GM12864 (cell line): ENCODE measurements around the gene DCP2.

Experiments used
- DNase-seq: peaks from one replicate; pipeline ENCODE4 v3.0.0-alpha.2; 2011; ENCODE audit warnings: low read depth
- H3K4me3 ChIP-seq: 2 replicates; pipeline ENCODE4 v1.5.1; 2011; ENCODE audit warnings: mild to moderate bottlenecking, low read depth, low read length, control low read depth
- TF ChIP-seq, protein P1 (sequence below): IDR thresholded peaks from 2 replicates; pipeline ENCODE4 v1.5.1; 2011; ENCODE audit warnings: low read depth, mild to moderate bottlenecking, moderate library complexity, low read length, control low read depth, inconsistent platforms; ENCODE audit errors: missing control alignments

The DCP2 gene

DNA sequence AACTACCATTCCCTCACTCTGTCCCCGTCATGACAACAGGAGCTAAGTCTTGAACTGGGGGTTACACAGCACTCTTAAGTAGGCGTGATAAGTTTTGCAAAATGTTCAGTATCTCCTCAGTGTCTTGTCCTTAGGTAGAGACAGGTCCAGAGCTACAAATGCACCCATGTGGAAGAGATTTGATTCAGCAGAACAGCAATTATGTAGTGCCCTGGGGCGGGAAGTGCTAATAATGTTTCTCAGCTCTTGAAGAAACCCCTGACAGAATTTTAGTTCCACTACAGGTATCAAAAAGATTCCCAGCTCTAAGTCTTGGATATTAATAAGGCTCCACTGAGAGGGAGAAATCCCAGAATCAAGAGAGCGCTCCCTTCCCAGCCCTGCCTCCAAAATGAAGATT lies 49.6 kb downstream of the DCP2 start:
- TF ChIP-seq, protein P1, sequence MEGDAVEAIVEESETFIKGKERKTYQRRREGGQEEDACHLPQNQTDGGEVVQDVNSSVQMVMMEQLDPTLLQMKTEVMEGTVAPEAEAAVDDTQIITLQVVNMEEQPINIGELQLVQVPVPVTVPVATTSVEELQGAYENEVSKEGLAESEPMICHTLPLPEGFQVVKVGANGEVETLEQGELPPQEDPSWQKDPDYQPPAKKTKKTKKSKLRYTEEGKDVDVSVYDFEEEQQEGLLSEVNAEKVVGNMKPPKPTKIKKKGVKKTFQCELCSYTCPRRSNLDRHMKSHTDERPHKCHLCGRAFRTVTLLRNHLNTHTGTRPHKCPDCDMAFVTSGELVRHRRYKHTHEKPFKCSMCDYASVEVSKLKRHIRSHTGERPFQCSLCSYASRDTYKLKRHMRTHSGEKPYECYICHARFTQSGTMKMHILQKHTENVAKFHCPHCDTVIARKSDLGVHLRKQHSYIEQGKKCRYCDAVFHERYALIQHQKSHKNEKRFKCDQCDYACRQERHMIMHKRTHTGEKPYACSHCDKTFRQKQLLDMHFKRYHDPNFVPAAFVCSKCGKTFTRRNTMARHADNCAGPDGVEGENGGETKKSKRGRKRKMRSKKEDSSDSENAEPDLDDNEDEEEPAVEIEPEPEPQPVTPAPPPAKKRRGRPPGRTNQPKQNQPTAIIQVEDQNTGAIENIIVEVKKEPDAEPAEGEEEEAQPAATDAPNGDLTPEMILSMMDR = no peak
- no peak for DNase-seq
- no peak overlapping the region for H3K4me3 ChIP-seq

DNA sequence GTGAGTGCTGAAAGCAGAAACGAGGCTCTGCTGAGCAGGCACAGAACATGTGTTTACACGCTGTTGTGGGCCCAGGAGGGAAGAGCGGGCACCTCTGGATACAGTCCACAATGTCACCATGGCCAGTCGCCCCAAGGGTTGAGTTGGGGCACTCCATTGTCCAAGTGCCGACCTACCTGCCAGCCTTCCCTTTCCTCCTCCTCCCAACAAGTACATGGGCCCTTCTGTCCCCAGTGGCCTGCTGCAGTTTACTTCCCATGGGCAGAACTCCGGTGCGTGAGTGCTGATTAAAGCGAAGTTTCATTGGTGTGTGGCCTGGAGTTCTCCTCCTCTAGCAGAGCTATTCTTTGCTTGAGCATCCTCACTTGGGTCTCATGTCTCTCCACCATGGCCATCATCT lies 50.4 kb downstream of the DCP2 start:
- H3K4me3 ChIP-seq = no peak overlapping the region

DNA sequence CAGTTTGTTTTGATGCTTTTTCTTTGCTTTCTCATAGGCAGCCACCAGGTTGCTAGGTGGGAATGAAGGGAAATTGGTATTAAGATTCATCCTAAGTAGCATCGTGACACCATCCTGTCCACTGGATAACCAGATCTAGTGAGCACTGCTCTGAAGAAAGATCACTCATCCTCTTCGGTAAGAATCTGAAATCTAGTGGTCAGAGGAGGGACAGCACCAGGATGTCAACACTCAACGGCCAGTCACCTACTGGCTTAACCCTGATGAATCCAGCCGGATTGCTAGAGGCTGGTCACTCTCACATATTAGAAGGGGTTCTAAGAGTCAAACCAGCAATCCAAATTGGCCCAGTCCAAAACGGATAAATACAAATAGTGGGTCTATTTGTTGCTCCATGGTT lies 50.8 kb downstream of the DCP2 start:
- no peak for DNase-seq
- TF ChIP-seq, protein P1 = peak; percentile 1
- no peak overlapping the region for H3K4me3 ChIP-seq

More for the DNA sequence above, 50.4 kb downstream of the DCP2 start:
- DNase-seq = no peak
- TF ChIP-seq, protein P1 = no peak

DNA sequence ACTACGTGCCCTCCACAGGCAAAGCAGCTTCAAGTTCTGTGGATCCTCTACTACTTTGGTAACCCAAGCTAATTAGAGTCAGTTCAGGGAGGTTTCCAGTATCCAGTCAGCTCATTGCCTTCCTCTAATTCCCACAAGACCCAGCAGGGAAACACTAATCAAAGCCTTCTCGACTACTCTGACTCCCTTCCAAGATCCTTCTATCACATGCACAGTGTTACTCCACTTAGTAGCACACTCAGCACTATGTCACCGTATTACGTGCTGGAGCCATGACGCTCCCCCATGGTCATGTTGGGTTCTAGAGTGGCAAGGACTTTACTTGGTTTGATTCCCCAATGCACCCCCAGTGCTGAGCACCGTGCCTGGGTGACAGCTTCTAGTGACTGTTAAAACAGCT lies 53.0 kb downstream of the DCP2 start:
- TF ChIP-seq, protein P1 = no peak
- no peak overlapping the region for H3K4me3 ChIP-seq
- no peak for DNase-seq

DNA sequence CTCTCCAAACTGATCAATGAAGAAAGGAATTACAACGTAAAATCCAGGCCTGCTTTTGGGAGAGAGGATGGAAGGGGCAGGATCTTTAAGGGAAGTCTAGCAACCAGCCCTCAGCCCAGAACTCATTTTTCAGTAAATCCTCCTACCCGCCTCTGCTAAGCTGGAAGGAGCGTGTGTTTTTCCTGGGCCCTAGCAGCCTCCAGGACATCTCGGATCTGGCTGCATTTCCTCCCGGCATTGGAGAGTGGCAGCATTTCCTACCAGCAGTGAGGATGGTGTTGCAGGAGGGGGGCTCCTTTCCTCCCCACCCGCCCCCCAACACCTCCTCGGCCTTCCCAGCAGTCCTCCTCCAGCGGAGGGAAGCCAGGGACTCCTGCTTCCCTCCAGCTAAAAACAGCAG lies 54.5 kb downstream of the DCP2 start:
- TF ChIP-seq, protein P1 = no peak

DNA sequence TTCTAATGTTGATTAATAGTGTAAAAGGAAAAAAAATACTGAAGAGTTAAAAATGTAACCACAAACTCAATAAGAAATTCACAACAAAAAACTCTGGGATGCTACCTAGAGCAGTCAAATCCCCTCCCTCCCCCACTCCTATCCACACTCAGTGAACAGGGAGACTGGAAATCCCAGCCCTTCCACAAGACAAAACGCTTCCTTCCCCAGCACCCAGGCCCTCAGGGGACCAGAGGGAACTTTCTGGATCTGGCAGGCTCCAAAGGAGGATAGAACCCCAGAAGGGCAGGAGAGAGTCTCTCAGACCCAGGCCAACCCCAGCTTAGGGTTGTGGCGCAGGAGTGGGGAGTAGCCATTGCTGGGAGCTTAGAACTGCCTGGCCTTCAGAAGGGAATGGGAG lies 55.0 kb downstream of the DCP2 start:
- TF ChIP-seq, protein P1 = no peak
- no peak for DNase-seq
- H3K4me3 ChIP-seq = no peak overlapping the region

More for the DNA sequence above, 54.5 kb downstream of the DCP2 start:
- no peak for DNase-seq
- H3K4me3 ChIP-seq = no peak overlapping the region

DNA sequence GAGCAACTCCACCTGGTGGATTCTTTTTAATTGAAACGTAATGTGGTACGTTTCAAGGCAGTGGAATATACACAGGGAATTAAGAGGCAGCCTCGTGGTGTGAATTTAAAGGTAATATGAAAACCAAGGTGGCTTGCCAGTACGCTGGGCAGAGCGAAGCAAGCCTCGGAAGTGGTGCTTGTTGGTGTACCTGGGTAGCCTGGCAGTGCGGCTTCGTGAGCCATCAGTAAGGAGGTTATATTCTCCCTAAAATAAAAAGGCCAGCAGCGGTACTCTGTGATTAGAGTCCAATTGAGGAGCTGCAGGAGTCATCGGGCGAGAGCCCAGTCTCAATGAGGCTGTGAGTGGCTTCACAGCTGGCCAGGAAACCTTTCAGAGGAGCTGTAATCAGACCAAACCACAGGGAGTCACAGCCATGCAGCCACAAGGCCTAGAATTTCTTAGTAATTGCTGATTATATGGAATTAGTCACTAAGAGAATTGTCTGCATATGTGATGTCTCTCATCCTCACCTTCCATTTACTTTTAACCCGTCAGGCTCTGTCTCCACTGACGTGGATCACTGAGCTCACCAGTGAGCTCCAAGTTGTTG lies 57.7 kb downstream of the DCP2 start:
- no peak overlapping the region for H3K4me3 ChIP-seq
- TF ChIP-seq, protein P1 = no peak
- DNase-seq = no peak
